ENCODE results near the gene MEF2B.

GRCh38 chr19:19107654-19108053 lies 62.4 kb downstream of the MEF2B start:
- TF ChIP-seq CTCF (IDR thresholded peaks at IDR 0.05) (no peak), POLR2A (IDR thresholded peaks at IDR 0.05) (no peak)

Data from adrenal gland (tissue), 5 donors.